Tibial nerve (tissue), 4 donors: ENCODE data around the gene COG5.

Experiments used
- EP300 ChIP-seq, 2 donors: sonication (generic); formaldehyde crosslinking; IDR thresholded peaks; one replicate each; pipeline ENCODE4 v1.6.1; 2017; ENCODE audit warnings: antibody characterized with exemption in 2 of 2, mild to moderate bottlenecking in 1 of 2
- POLR2A ChIP-seq, 2 donors: fragments of 450-650 bp; IDR thresholded peaks; one replicate each; pipeline ENCODE4 v1.6.1; 2017; ENCODE audit warnings: antibody characterized with exemption in 2 of 2, mild to moderate bottlenecking in 2 of 2, moderate library complexity in 2 of 2
- TF ChIP-seq, protein P1 (sequence below), 5 experiments: fragments of 200-600 bp in 3 of 5; fragments of 450-650 bp in 2 of 5; sonication (generic) in 3 of 5; IDR thresholded peaks; one replicate each; pipeline ENCODE4 v1.5.1; 2016 to 2019; ENCODE audit warnings: antibody characterized with exemption in 5 of 5, mild to moderate bottlenecking in 3 of 5, moderate library complexity in 2 of 5

DNA sequence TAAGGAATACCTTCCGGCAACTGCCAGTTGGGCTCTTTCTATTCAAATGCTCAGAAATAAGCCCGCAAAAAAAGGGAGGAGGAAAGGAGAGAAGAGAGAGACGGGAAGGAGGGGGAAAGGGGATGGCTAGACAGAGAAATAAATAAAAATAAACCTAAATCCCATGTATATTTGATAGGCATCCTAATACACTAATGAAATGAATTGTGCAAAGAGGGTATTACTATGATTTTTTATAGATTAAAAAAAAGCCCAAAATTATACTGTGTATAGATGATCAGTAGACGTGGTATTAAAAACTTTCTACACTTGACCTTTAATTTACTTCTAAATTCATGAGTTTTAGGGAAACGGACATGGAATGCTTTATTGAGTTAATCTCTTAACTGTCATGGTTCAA, 305.0 kb downstream of the COG5 start:
- TF ChIP-seq, protein P1, sequence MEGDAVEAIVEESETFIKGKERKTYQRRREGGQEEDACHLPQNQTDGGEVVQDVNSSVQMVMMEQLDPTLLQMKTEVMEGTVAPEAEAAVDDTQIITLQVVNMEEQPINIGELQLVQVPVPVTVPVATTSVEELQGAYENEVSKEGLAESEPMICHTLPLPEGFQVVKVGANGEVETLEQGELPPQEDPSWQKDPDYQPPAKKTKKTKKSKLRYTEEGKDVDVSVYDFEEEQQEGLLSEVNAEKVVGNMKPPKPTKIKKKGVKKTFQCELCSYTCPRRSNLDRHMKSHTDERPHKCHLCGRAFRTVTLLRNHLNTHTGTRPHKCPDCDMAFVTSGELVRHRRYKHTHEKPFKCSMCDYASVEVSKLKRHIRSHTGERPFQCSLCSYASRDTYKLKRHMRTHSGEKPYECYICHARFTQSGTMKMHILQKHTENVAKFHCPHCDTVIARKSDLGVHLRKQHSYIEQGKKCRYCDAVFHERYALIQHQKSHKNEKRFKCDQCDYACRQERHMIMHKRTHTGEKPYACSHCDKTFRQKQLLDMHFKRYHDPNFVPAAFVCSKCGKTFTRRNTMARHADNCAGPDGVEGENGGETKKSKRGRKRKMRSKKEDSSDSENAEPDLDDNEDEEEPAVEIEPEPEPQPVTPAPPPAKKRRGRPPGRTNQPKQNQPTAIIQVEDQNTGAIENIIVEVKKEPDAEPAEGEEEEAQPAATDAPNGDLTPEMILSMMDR (IDR thresholded peaks at IDR 0.05), result no peak
- TF ChIP-seq EP300 (IDR thresholded peaks at IDR 0.05), result no peak
- TF ChIP-seq POLR2A (IDR thresholded peaks at IDR 0.05), result no peak
